ENCODE data around the gene ROR1. TPM values are rescaled to one million over a fixed set of nuclear protein-coding genes. Genes with fewer than 3 reads are reported as not detected.

ROR1 gene
- total and polyA plus RNA-seq, 2 of the 4 experiments (the other 2 are of a cell fraction) = 4.4 to 10.0 TPM

- no peak for TF ChIP-seq MAZ (IDR thresholded peaks at IDR 0.05; ENCODE audit: borderline replicate concordance, low read depth, low read length)
Measured at GRCh38 chr1:64228167-64228957, 454.5 kb downstream of the ROR1 start (continued).

GRCh38 chr1:64229307-64229706 lies 455.5 kb downstream of the ROR1 start:
- Histone ChIP-seq H3K79me1 (ENCODE audit: low read depth in 1 of 2, low read length in 2 of 2) (no peaks in the 10 kb centered on the region), H4K5ac (ENCODE audit: low read depth, low read length) (no peak overlapping the region), H2AK5ac (ENCODE audit: low read depth, low read length) (no peak overlapping the region), H3K9me1 (ENCODE audit: insufficient read depth, low read length) (no peaks in the 10 kb centered on the region), H3K18ac (ENCODE audit: low read depth, low read length) (no peak overlapping the region), H2BK120ac (ENCODE audit: low read depth, low read length) (no peak overlapping the region), H4K20me1 (ENCODE audit: insufficient read depth, low read length) (no peaks in the 10 kb centered on the region), H3K4me2 (ENCODE audit: low read depth, low read length) (no peak overlapping the region), H3K56ac (ENCODE audit: extremely low read depth, insufficient read depth, low read length) (no peak overlapping the region), H2BK20ac (ENCODE audit: low read depth, low read length) (no peak overlapping the region), H3K23ac (ENCODE audit: low read depth, low read length) (no peak overlapping the region), H3K4me1 (ENCODE audit: control insufficient read depth, insufficient read depth, low read length) (peaks cover 3% of the 10 kb centered on the region; the same call in 1 of the 2 replicates), H3K4me3 (ENCODE audit: insufficient read depth, low read depth, low read length) (no peak overlapping the region), H2AFZ (replicated peaks; ENCODE audit: low read length, poor library complexity) (no peak overlapping the region), H2BK15ac (ENCODE audit: low read depth, low read length) (no peak overlapping the region), H3K9ac (ENCODE audit: low read depth, low read length) (no peak overlapping the region), H2BK5ac (ENCODE audit: low read depth, low read length, poor library complexity, severe bottlenecking) (no peak overlapping the region), H3K4ac (ENCODE audit: low read depth, low read length) (no peak overlapping the region), H3K14ac (replicated peaks; ENCODE audit: low read depth, low read length) (no peak overlapping the region), H2AK9ac (replicated peaks; ENCODE audit: low read depth, low read length, poor library complexity) (no peak overlapping the region), H4K91ac (ENCODE audit: insufficient read depth, low read depth, low read length) (no peak overlapping the region), H3K36me3 (ENCODE audit: control insufficient read depth, insufficient read depth, low read length) (no peaks in the 10 kb centered on the region), H3K9me3 (ENCODE audit: control insufficient read depth, insufficient read depth, low read length) (no peaks in the 10 kb centered on the region), H3K27me3 (ENCODE audit: control insufficient read depth, insufficient read depth, low read length) (peaks cover 4% of the 10 kb centered on the region; the same call in 1 of the 2 replicates), H4K8ac (ENCODE audit: low read depth in 2 of 2, low read length in 2 of 2) (no peak overlapping the region), H3K27ac (ENCODE audit: insufficient read depth, low read length) (no peak overlapping the region)
- WGBS, 2 experiments (ENCODE audit: extremely low coverage in 2 of 2, insufficient read length in 1 of 2) = 100% methylated on average over 1 of the region's 3 CpGs; no CpG with 5 or more reads in 1 of the 2 experiments
- in situ Hi-C loops (cut with MboI; ENCODE audit: low sequenced_read_pairs) = no loop called here
- ChIA-PET CTCF (no interaction called here), POLR2A (ENCODE audit: unreplicated experiment) (no interaction called here)
- intact Hi-C loops (cut with micrococcal nuclease) = no loop called here
- DNase-seq (no peak), ATAC-seq (ENCODE audit: low read depth) (no peak)
- no TSS peak for BruUV-seq (replicated peaks)
- dilution Hi-C loops (cut with HindIII; ENCODE audit: low sequenced_read_pairs, unreplicated experiment) = no loop called here
- no peak for TF ChIP-seq CEBPB (IDR thresholded peaks at IDR 0.05; ENCODE audit: low read depth, low read length)
- TF ChIP-seq NFE2L2 (IDR thresholded peaks at IDR 0.05; ENCODE audit: low read depth, low read length) = no peak
- no peak for TF ChIP-seq MAZ (IDR thresholded peaks at IDR 0.05; ENCODE audit: borderline replicate concordance, low read depth, low read length)

Small RNAs within 50 kb of the gene (microRNA-seq; reads per million reads assigned to microRNA genes)
- not detected for gene RF00019 (ENCODE audit: insufficient read depth, insufficient read length)
- gene RNU6-809P (ENCODE audit: insufficient read depth, insufficient read length) = not detected

Small RNAs within 50 kb of the gene (small RNA-seq; reads per million reads assigned to genes)
- gene RF00019 (0 reads per million in 5 experiments), gene RNU6-809P (0 reads per million in 5 experiments)

Other genes with a start within 250 kb of the ROR1 start
- gene PGM1, start 180.6 kb upstream of the ROR1 start, total RNA-seq (2012; rRNA removed) = 82.5 and 94.5 TPM in 2 replicates
- 35.8 and 42.6 TPM in 2 replicates for gene PGM1, start 180.6 kb upstream of the ROR1 start, polyA plus RNA-seq (2012; rRNA removed)